Fibroblast of skin of right biceps (primary cell): Measurements from ENCODE around the gene TAS2R43.
"Not testable (repeated sequence)": the region's sequence is repeated elsewhere in the genome, so short reads cannot be mapped to it uniquely, and the experiment has no call there.

Experiments
- DNase-seq: peaks from one replicate; pipeline ENCODE4 v3.0.0-alpha.2; 2013

The TAS2R43 gene, protein sequence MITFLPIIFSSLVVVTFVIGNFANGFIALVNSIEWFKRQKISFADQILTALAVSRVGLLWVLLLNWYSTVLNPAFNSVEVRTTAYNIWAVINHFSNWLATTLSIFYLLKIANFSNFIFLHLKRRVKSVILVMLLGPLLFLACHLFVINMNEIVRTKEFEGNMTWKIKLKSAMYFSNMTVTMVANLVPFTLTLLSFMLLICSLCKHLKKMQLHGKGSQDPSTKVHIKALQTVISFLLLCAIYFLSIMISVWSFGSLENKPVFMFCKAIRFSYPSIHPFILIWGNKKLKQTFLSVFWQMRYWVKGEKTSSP

GRCh38 chr12:11092128-11092527 is at the start of gene TAS2R43:
TSS of gene TAS2R43 (minus strand) at chr12:11092313. CDS start at chr12:11092229, 84 bp downstream.
- no peak for DNase-seq

- no peak for DNase-seq
Observed at GRCh38 chr12:11136075-11136474, 44.0 kb upstream of the TAS2R43 start.

DNA sequence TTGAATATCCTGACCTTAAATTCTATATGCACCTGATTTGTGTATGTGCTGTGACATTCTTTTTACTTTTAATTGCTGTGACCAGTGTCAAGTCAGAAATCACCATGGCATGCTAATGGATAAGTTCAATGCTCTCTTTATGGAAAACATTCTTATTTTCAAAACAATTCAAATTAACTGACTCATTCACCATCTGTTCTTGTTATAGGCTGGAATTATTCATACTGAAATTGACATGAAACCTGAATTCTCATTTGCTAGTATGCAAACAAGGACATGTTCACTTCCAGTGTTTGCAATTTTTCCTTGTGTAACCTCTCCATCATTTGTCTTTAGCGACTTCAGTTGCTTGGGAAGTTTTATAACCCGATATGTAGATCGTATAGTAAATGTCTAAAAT is 42.2 kb upstream of the TAS2R43 start, which contains the start of gene TAS2R30:
Gene TAS2R30, minus strand, starts transcription at position 340 of the 400 bp plus-strand sequence. CDS start 400 bp downstream, outside the sequence.
- no peak for DNase-seq

DNA sequence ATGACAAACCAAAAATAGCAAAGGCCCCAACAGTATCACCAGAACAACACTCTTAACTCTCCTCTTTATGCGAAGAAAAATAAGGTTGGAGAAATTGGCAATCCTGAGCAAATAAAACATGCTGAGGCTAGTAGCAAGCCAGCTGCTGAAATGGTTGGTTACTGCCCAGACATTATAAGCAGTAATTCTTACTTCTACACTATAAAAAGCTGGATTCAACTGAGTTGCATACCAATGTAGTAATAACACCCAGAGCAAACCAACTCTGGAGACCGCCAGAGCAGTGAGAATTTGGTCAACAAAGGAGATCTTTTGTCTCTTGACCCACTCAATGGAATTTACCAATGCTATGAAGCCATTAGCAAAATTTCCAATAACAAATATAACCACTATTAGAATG is 41.7 kb upstream of the TAS2R43 start:
- DNase-seq: no peak

- DNase-seq: no peak
Observed at GRCh38 chr12:11133162-11133561, 41.0 kb upstream of the TAS2R43 start.

- DNase-seq: no peak
Observed at GRCh38 chr12:11130999-11131398, 38.9 kb upstream of the TAS2R43 start.

GRCh38 chr12:11130382-11130781 is 38.3 kb upstream of the TAS2R43 start:
- DNase-seq: no peak

DNA sequence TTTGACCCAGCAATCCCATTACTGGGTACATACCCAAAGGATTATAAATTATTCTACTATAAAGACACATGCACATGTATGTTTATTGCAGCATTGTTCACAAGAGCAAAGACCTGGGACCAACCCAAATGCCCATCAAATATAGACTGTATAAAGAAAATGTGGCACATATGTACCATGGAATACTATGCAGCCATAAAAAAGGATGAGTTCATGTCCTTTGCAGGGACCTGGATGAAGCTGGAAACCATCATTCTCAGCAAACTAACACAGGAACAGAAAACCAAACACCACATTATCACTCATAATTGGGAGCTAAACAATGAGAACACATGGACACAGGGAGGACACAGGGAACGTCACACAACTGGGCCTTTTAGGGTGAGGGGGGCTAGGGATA is 22.0 kb upstream of the TAS2R43 start:
- DNase-seq: not testable (repeated sequence)

GRCh38 chr12:11111213-11111612 is 19.1 kb upstream of the TAS2R43 start:
- DNase-seq: not testable (repeated sequence)

DNA sequence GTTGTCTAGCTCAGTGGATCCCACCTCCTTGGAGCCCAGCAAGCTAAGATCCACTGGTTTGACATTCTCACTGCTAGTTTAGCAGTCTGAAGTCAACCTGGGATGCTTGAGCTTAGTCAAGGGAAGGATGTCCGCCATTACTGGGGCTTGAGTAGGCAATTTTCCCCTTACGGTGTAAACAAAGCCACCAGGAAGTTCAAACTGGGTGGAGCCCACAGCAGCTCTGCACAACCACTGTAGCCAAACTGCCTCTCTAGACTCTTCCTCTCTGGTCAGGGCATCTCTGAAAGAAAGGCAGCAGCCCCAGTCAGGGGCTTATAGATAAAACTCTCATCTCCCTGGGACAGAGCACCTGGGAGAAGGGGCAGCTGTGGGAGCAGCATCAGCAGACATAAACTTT is 16.7 kb upstream of the TAS2R43 start:
- no peak for DNase-seq

DNA sequence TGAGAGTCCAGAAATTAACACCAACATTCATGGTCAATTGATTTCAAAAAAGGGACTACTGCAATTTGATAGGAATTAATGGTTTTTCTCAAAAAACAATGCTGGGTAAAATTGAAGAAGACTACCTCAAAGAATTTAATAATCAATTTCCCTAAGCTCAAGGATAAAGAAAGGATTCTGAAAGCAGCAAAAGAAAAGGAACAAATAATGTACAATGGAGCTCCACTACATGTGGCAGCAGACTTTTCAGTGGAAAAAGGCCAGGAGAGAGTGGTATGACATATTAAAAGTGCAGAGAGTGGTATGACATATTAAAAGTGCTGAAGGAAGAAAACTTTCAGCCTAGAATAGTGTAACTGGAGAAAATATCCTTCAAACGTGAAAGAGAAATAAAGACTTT is 15.6 kb upstream of the TAS2R43 start:
- DNase-seq: no peak

DNA sequence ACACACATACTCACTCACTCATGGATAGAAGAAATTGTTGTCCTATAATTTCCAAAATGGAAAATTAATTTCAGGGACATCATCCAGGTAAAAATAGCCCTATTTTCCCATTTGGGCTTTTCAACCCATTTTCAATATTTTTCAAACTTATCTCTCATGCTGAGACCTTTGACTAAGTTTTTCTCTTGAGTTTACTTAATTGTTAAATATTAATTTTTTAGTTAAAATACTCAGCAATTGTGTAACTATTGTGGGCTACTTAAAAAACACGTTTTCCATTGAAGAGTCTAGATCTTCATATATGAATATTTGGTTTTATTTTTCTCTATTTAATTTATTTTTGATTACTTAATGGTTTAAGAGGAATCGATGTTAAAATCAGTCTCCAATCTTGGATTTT is 14.2 kb upstream of the TAS2R43 start:
- no peak for DNase-seq

- DNase-seq: no peak
Observed at GRCh38 chr12:11105546-11105945, 13.4 kb upstream of the TAS2R43 start.

- not testable (repeated sequence) for DNase-seq
Observed at GRCh38 chr12:11094910-11095309, 2.8 kb upstream of the TAS2R43 start.

GRCh38 chr12:11089246-11089645 is 2.9 kb downstream of the TAS2R43 start:
- no peak for DNase-seq

GRCh38 chr12:11085419-11085818 is 6.7 kb downstream of the TAS2R43 start:
- DNase-seq: no peak

DNA sequence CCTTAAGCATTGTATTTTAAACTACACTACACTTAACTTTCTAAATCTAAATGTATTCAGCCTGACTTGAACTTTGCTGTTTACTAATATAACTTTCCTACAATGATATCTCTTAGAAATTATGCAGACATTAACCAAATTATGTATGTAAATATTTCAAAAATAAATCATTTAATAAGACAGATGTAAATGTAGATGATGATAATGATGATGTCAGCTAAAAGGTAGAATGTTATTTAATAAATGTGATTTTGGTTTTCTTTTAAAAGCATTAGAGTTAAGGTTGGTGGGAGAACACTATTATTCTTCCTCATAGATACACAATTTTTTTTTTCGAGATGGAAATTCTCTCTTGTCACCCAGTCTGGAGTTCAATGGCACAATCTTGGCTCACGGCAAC is 10.1 kb downstream of the TAS2R43 start:
- DNase-seq: no peak

GRCh38 chr12:11078246-11078645 is 13.9 kb downstream of the TAS2R43 start:
- DNase-seq: no peak

DNA sequence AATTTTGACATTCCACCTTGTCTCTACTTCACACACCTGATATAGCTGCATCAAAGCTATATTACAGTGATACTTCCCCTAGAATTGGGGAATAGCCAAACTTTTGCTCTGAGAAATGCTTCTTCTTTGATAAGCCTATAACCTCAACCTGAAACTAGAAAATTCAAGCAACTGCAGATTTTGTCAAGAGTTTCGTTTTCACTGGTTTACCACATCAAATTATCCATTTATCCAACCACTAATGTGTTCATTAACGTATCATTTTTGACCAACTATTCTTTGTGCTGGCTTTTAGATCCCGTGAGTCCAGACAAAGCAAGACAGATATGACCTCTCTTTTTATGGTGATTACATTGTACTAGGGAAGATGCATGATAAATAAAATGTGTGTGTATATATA is 16.5 kb downstream of the TAS2R43 start:
- DNase-seq: no peak

DNA sequence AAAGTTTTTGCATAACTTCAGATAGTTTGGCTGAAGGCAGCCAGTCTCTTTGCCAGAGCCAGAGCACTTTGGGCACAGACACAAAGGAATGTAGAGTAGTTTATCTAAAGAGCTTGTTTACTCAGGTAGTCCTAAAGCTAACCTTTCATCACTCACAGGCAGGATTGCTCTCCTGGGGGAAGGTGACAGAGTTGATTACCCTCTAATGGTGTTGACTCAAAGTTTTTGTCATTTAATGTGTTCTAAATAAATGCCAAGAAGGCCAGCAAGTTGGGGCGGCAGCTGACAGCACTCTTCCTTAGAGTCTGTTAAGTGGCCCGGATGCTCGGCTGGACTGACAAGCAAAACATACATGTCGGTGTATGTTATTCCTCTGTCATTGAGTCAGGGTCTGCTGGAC is 20.7 kb downstream of the TAS2R43 start:
- DNase-seq: no peak

DNA sequence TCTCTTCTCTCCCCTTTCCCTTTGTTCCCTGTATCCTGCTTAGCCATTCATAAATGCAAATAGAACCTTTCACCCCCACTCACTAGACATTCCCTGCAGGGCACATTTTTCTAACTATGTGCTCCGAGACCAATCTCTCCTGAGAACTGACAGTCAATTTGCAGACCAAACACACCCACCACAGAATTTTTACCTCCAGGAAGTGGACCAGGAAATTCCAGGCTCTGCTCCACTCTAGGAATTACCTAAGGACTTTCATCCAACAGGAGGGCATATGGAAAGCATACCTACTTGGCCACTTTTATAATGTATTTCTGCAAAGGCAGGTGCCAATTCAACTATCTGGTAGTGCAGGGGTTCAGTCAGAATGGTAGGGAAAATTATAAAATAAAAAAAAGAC is 21.1 kb downstream of the TAS2R43 start:
- DNase-seq: no peak

DNA sequence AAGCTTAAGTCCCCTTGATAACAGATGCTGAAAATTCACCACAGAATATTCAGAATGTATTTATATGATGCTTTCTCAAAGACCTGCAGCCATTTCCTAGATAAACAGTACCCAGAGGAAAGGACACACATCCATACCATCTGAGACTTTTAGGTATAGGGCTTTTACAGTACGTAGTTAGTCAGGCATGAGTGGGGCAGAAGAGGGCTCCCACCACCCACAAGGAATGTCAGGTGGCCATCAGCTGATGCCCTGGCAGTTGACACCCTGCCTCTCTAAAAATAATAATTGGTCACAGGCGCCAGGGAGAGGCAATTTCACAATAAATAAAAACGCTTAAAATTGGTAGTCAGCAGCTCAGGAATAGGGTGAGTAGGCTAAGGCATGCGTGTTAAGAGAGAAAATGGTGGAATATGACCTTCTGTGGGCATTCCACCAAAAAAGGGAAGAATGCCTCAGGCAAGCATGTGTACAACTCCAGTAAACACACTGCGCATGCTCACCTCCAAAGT is 22.2 kb downstream of the TAS2R43 start:
- DNase-seq: no peak

DNA sequence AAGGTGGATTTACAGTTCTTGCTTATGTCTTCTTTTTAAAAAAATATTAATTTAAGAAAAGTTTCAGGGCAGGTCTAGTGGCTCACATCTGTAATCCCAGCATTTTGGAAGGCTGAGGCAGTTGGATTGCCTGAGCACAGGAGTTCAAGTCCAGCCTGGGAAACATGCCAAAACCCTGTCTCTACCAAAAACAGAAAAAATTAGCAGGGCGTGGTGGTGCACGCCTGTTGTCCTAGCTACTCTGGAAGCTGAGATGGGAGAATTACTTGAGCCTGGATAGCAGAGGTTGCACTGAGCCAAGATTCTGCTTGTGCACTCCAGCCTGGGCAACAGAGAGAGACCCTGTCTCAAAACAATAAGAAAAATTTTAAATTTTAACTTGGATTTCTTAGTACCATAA is 24.6 kb downstream of the TAS2R43 start:
- DNase-seq: peak; percentile 22

GRCh38 chr12:11062194-11062593 is 29.9 kb downstream of the TAS2R43 start, which contains the start of gene TAS2R46:
TSS of gene TAS2R46 (minus strand) at chr12:11062294. CDS start at chr12:11062294, 0 bp downstream.
- DNase-seq: not testable (repeated sequence)

DNA sequence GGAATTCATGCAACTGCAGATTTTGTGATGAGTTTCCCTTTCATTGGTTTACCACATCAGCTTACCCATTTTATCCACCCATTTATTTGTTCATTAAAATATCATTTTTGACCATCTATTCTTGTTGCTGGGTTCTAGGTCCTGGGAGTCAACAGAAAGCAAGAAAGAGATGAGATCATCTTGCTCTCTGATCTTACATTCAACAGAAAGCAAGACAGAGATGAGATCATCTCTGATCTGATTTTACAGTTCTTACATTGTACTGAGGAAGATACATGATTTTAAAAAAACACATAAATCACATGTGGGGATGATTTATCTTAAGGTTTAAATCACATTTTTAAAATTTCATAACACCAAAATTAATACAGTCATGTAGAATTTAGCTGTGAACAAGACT is 32.3 kb downstream of the TAS2R43 start:
- DNase-seq: no peak
